DMS53 (cell line): ENCODE measurements around the gene FASN.
"Not testable (repeated sequence)": the region's sequence is repeated elsewhere in the genome, so short reads cannot be mapped to it uniquely, and the experiment has no call there.

Experiments
- DNase-seq: peaks from one replicate; lab custom pipeline; 2025; lab: John Stamatoyannopoulos, UW

Gene FASN

DNA sequence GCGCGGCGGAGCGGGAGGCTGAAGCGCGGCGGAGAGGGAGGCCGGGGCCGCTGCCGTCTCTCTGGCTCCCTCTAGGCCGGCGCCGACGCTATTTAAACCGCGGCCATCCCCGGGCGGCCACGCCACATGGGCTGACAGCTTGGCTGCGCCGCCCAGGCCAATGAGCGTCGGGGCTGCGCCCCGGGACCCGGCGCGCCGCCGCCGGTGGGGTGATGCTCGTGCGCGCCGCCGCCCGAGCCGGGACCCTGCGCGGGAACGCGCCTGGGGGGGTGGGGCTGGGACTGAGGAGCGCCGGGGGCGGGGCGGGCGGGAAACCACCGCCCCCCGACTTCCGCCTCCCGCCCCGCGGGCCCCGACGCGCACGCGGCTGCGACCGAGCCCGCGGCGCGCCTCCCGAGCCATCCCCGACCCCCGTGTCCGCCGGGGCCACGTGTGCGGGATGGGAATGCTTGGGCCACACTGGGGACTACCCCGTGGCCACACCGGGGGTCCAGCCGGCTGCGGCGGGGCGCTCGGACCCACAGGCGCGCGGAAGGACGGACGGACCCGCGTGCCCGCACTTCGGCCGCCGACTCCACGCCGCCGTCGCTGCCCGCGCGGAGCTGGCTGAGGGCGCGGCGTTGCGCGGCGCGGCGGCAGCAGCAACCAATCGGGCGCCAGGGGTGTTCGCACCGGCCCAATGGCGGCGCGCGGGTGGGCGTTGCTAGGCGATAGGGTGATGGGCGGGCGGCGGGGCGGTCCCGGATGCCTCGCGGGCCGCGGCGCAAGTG lies at the start of gene FASN:
FASN (minus strand) TSS at position 68 of the 770 bp plus-strand sequence. CDS start 1,791 bp downstream, outside the sequence.
- peak; percentile 99 for DNase-seq

DNA sequence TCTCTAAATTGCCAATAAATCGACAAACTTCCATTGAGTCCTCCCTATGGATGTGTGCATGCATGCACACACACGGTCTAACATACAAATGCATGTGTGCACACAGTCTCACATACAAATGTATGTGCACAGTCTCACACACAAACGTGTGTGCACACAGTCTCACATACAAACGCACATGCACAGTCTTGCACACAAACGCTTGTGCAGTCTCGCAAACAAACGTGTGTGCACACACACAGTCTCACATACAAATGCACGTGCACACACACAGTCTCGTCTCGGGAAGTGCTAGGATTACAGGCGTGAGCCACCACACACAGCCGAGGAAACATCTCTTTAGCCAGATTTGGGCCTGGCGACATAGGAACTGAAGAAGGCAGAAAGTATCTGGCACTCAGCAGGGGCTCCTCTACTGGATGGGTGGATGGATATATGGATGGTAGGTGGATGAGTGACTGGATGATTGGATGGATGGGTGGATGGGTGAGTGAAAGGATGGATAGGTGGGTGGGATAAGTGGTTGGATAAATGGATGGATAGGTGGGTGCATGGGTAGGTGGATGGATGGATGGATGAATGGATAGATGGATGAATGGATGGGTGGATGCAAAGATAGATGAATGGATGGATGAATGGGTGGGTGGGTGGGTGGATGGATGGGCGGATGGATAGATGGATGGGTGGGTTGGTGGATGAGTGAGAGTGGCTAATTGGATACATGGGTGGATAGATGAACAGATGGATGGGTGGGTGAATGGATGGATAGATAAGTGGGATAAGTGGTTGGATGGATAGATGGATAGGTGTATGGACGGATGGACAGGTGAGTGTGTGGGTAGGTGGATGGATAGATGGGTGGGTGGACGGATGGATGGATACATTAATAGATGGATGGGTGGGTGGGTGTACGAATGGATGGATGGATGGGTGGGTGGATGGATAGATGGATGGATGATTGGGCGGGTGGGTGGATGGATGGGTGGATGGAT lies 48.9 kb upstream of the FASN start:
- DNase-seq: no peak

DNA sequence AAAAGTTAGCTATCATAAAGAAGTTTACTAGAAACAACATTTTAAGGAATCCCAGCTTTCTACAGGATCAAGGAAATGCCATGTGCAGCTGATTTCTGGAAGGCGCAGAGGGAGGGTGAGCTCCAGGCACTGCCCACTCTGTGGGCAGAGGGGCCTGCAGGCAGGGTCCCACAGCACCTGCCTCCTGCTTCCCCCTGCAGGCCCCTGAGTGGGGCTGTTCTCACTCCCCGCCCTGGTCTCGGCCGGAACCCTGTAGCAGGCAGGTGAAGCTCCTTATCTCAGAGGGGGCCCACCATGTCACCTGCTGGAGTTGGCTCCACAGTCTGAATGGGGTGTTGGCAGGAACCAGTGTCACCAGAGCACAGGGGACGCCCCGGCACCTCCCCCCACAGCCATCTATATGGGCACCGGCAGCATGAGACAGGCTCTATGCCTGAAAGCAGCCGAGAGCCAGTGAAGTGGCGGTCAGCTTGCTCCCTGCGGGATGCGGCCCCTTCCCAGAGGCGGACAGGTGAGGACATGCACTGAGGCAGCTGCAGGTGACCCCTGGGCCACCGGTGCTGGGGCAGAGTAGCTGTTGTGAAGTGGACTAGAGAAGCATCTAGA lies 47.6 kb upstream of the FASN start:
- no peak for DNase-seq

DNA sequence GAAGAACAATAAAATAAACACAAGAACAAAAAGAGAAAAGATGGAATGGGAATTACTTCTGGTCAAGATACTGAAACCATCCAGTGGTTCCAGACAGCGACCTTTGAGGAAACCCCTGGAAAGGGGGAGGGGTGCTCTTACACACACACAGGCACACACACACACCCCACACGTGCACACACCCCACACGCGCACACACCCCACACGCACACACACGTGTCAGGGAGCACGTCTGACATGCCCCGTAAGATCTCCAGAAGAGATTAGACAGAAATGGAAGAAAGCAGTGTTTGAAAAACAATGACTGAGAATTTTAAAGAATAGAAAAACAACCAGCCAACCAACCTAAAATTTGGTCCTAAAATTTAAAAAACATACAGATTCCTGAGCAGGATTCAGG lies 45.3 kb upstream of the FASN start:
- no peak for DNase-seq

DNA sequence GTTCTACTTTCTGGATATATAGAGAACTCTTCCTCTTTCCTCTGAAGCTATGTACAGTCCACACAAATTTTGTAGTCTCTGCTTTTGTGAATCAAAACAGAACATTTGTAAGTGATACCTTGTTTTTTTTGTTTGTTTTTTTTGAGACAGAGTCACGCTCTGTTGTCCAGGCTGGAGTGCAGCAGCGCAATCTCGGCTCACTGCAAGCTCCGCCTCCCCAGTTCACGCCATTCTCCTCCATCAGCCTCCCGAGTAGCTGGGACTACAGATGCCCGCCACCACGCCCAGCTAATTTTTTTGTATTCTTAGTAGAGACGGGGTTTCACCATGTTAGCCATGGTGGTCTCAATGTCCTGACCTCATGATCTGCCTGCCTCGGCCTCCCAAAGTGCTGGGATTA lies 41.9 kb upstream of the FASN start:
- not testable (repeated sequence) for DNase-seq

DNA sequence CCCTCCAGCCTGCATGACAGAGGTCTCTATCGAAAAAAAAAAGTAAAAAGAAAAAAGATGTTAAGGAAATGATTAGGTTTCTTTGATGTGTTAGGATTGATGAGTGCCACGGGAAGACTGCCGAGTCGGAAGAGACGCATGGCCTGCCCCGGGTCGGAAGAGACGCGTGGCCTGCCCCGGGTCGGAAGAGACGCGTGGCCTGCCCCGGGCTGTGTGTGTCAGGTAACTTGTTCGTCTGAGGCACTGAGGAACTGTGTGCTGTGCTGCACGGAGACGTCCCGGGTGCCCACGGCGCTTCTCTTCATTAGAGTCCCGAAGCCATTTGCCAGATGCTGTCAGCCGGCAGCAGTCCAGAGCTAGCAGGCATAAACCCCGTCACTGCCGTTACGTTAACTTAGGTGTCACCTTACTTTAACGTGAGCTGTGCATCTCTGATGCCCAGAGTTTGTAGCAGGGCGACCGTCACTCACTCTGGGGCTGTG lies 40.5 kb upstream of the FASN start:
- no peak for DNase-seq

DNA sequence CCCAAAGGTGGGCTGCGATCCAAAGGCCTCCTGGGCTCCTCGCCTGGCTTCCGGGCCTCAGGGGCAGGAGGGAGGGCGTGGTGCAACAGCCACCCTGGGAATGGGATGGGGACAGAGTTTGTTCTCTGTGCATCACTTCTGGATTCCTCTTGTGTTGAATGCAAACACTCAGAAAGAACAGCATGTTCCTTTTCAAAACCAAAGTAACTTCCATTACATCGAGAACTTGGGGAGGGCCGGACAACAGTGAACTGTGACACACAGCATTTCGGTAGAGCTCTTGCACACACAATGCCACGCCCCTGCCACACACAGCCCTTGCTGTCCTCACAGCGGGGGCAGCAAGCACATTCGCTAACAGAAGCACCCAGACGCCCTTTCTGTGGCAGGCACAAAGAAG lies 36.1 kb upstream of the FASN start:
- DNase-seq: no peak

DNA sequence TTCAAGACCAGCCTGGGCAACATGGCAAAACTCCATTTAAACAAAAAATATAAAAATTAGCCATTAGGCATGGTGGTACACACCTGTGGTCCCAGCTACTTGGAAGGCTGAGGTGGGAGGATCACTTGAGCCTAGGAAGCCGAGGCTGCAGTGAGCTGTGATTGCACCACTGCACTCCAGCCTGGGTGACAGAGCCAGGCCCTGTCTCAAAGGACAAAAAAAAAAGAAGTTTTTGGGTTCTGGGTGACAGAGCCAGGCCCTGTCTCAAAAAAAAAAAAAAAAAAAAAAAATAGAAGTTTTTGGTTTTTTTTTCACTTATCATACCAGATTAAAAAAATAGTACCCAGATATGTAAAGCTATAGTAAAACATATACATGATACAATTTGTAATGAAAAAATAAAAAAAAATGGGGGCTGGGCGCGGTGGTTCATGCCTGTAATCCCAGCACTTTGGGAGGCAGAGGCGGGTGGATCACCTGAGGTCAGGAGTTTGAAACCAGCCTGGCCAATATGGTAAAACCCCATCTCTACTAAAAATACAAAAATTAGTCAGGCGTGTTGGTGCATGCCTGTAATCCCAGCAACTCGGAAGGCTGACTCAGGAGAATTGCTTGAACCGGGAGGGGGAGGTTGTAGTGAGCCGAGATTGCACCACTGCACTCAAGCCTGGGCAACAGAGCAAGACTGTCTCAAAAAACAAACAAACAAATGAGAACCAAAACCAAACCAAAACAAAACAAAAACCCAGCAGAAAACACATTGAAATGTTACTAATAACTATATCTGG lies 35.3 kb upstream of the FASN start:
- not testable (repeated sequence) for DNase-seq

DNA sequence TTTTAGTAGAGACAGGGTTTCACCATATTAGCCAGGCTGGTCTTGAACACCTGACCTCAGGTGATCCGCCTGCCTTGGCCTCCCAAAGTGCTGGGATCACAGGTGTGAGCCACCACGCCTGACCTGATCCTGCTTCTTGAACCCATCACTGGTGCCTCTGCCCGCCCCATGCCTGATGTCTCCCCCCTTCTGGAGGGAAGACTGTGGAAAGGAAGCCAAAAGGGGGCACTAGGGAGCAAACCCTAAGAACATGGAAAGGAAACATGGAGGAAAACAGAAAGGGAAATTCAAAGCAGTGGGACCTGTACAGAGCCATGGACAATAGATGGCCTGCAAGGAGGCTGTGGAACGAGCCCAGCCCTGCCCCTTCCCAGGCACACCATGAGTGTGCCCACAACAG lies 31.1 kb upstream of the FASN start:
- no peak for DNase-seq

DNA sequence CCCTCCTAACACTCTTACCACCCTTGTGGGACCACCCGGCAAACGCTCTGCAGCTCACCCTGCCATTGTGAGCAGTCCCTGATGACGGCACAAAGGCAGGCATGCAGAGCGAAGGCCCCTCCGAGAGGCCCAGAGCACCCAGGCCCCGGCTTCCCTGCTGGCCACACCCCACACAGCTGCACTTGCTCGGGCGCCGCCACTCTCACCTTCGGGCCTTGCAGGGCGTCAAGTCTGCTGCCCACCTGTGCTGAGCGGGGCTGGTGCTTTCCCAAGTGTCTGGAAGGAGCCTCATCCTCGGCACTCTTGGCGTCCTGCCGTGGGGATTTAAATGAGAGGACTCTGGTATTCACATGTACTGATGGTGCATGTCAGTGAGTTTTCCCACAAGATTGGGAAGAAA lies 30.3 kb upstream of the FASN start:
- DNase-seq: no peak

DNA sequence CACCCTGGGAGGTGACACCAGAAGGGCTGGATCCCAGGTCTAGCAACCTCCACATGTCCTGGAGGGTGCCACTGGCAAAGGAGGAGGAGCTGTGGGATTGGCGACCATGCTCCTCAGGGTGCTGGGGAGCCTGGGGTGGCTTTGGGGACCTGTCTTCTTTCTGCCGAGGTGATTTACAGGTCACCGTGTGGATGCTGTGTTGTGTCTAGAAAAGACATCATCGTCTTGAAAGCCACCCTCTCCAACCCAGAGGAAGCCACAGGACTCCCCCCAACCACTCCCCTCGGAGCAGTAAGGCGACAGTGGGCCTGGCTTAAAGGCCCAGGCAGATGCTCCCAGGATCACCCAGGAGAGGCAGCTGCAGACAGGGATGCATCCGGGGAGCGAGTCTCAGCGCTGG lies 29.7 kb upstream of the FASN start:
- no peak for DNase-seq

DNA sequence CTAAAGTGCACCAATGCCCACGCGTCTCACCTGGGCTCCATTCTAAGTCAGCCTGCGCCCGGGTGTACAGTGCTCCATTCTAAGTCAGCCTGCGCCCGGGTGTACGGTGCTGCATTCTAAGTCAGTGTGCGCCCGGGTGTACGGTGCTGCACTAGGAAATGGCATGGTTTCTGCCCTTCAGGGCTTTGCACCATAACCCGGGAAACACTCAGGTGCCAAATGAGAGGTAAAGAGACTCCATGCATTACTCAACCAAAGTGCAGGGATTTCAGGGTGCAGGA lies 29.2 kb upstream of the FASN start:
- no peak for DNase-seq

DNA sequence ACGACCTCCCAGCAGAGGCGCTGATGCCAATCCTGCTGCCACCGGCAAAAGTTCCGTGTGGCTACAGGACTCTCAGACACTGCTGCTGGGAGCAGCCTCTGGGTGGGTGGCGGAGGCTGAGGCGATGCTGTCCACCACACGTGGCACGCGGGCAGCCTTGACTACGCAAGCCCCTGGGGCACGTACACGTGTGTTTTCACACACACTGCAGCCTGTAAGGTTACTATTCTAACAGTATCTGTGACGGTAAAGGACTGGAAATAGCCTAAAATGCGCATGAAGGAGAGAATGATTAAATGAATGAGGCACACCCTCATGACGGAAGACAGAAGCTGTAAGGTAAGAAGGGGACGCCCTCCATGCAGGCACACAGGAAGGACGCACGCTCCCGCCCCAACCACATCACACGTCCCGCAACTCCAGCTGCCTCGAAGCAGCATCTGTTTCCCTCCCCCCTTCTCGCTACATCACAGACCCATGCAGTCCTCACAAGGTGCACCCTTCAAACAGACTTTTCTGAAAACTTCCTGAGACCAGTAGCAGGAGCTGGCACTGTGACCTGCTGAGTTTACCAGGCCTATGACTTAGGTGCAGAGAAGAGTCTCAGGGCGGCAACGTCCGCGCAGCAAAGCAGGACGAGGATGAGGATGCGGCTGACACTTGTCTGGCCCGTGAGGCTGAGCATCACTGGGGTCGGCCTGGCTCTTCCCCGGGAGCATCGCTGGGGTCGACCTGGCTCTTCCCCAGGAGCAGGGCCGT lies 28.7 kb upstream of the FASN start:
- DNase-seq: no peak

DNA sequence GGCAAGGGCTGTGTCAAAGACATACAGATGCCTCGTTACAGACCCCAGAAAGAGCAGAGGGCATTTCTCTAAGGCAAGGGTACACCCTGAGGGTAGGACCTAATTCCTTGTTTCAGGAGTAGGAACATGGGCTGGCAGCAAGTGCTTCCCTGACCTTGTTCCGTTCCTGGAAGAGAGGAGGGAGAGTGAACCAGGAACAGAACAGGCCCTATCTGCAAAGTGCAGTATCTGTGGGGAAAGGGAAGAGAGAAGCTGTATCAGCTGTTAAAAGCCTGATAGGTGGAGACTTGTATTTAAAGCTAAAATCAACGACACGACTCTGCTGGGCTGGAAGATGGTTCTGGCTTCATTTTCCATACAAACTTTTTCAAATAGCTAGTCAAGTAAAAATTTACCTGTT lies 26.1 kb upstream of the FASN start:
- no peak for DNase-seq

DNA sequence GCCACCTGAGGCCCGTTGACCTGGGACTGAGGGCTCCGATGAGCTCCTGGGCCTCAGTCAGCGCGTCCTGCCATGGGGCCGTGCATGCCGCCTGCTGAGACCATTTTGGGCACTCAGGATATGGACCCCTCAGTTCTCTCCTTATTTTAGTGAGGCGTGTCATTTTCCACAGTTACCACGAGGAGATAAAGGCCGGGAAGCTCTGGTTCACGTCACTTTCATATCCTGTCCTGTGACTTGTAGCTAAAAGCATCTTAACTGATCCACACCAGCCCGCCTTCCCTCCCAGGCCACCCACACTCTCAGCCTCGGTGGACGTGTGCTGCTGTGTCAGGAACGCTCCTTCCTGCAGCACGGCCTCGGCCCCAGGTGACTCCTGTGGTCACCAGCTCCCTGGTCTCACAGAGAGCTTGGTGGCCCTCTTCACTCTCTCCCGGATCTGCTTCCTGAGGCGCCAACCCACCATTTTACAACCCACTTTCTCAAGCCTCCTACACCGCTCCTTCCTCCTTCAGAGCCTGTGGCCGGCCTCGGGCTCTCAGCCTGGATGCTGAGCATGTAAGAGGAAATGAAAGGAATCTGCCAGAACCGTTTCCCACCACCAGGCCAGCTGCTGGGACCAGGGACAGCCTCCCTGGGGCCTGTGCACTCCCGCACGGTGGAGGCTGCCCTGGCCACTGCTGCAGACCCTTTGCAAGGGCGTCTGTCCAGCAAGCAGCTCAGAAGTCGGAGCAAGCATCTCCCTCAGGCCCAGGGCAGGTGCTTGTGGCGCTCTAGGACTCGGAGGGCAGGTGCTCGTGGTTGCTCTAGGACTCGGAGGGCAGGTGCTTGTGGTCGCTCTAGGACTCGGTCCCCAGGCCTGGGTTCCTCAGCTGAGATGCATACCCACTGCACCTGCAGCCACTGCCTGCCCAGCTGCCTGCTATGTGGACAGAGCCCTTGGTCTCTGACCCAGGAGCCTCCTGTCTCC lies 23.9 kb upstream of the FASN start:
- peak; percentile 64 for DNase-seq

DNA sequence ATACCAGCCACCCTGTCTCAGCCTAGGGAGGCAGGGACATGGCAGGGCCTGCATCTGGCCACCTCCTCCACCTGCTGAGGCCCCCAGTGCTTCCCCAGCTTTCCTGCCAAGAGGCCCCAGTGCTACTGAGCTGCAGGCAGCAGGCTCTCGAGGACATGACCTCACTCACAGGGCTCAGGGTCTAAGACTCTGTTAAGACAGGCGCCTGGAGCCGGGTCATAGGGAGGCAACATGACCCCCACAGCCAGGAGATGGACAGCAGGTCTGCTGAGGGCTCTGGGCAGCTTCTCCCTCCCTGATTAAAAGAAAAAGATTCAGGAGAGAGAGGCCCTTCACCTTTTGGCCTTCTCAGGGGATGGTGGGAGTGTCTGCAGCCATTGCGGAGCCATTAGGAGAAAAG lies 23.2 kb upstream of the FASN start:
- DNase-seq: no peak

DNA sequence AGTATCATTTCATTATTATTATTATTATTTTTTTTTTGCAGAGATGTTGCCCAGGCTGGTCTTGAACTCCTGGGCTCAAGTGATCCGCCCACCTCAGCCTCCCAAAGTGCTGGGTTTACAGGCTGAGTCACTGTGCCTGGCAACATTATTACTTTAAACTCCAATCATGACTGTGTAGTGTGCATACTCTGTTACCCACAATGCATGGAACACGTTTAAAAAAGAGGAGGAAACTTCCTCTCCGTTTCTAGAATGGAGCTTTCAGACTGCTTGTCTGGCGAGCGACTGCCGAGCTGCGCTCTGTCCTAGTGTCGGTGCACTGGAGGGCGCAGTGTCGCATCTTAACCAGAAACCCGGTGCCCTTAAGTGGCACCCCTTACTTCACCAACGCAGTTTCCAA lies 22.1 kb upstream of the FASN start:
- DNase-seq: no peak

DNA sequence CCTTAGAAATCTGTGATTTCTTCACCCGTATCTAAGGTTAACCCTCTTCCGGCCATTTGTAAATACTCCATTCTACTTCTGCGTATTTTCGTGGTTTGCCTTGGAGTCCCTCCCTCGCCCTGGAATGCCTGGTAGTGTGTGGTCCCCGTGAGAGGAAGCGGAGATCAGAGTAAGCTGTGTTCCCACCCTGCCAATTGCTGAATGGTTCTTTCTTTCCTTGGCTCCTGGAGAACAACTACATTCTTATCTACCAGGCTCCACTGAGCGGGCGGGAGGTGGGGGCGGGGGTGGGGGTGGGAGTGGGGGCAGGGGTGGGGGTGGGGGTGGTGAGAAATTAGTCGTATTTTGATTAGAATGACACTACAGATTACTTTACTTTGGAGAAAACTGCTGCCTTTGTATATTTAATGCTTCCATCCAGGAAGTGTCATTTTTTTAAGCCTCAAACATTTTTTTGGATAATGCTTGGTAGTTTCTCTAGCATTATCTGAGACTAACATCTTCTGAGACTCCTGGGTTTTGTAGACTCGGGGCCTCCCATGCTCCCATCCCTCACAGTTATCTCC lies 20.9 kb upstream of the FASN start:
- DNase-seq: no peak

DNA sequence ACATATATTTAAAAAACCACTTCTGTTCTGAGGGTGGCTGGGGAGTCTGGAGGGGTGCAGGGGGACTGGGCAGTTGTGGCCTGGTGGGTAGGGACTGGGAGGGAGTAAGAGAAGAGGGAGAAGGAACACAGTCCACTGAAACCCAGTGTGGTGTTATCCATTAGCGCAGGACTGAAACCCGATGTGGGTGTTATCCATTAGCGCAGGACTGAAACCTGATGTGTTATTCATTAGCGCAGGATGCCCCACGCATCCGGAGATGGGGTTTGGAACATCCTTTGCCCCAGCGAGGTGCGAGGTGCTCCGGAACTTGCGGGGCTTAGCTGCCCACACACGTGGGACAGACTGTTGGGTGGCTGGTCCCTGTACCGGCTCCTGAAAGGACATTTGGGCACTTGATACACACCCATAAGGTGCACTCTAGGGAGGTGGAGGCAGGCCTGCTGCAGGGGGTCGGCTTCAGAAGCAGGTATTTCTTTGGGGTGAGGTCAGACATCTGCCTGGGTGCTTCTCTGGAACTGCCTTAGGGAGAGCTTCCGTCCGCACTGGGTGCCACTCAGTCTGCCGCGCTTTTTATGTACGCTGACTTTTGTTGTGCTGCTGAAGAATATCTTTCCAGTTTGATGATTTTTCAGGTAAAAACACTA lies 20.3 kb upstream of the FASN start:
- DNase-seq: no peak
